SK-N-SH (cell line): ENCODE results near the gene DYNLT3. TPM values are rescaled to one million over a fixed set of nuclear protein-coding genes. Genes with fewer than 3 reads are reported as not detected.

Source experiments
- CTCF ChIA-PET: fragments of 300-600, 350-600 bp; formaldehyde crosslinking; extraction: SDS; loops from one replicate; lab custom pipeline; 2021; lab: Yijun Ruan, JAX
- POLR2A ChIA-PET: fragments of 350-600 bp; sonication (Branson Sonifier 250); formaldehyde crosslinking; extraction: SDS; loops from one replicate; lab custom pipeline; 2020; ENCODE audit warnings: antibody characterized with exemption, inconsistent platforms; lab: Yijun Ruan, JAX
- DNase-seq: peaks from one replicate; pipeline ENCODE4 v3.0.0; 2012
- H2AFZ ChIP-seq: fragments of 200-600 bp; sonication (generic); 2 replicates; pipeline ENCODE4 v1.8.1; 2016; ENCODE audit warnings: antibody characterized with exemption, mild to moderate bottlenecking, low read depth
- H3F3A ChIP-seq: fragments of 200-600 bp; sonication (generic); replicated peaks from 2 replicates; pipeline ENCODE3; 2016; ENCODE audit warnings: antibody characterized with exemption, mild to moderate bottlenecking; ENCODE audit not compliant: insufficient read depth
- H3K27ac ChIP-seq, 2 experiments: fragments of 200-500 bp in 1 of 2; fragments of 200-600 bp in 1 of 2; sonication (Bioruptor generic) in 1 of 2; sonication (generic), shearing (Covaris generic) in 1 of 2; 2 replicates each; pipeline versions ENCODE4 v1.5.1 to v1.6.1; 2014 to 2016; ENCODE audit warnings: low read depth in 2 of 2, inconsistent platforms in 1 of 2, low read length in 1 of 2, mild to moderate bottlenecking in 1 of 2, mixed read lengths in 1 of 2
- H3K27me3 ChIP-seq: fragments of 200-600 bp; sonication (generic), shearing (Covaris generic); 2 replicates; pipeline ENCODE4 v1.6.1; 2016; ENCODE audit warnings: mixed run types; ENCODE audit not compliant: insufficient read depth
- H3K36me3 ChIP-seq, 2 experiments: fragments of 200-500 bp in 1 of 2; fragments of 200-600 bp in 1 of 2; sonication (Bioruptor generic) in 1 of 2; sonication (generic) in 1 of 2; replicated peaks in 1 of 2; 2 replicates each; pipeline versions ENCODE3 to v1.5.1; 2014 to 2016; ENCODE audit warnings: low read length in 1 of 2, mild to moderate bottlenecking in 1 of 2; ENCODE audit not compliant: insufficient read depth in 2 of 2, control insufficient read depth in 1 of 2
- H3K4me1 ChIP-seq, 2 experiments: fragments of 200-500 bp in 1 of 2; fragments of 200-600 bp in 1 of 2; sonication (Bioruptor generic) in 1 of 2; sonication (generic), shearing (Covaris generic) in 1 of 2; 2 replicates each; pipeline versions ENCODE4 v1.5.1 to v1.6.1; 2014 to 2016; ENCODE audit warnings: low read depth in 1 of 2, low read length in 1 of 2, mixed run types in 1 of 2; ENCODE audit not compliant: insufficient read depth in 2 of 2, control insufficient read depth in 1 of 2
- H3K4me2 ChIP-seq: fragments of 200-600 bp; sonication (generic), shearing (Covaris generic); 2 replicates; pipeline ENCODE4 v1.6.1; 2017; ENCODE audit warnings: mixed run types
- H3K4me3 ChIP-seq, 2 experiments: fragments of 200-500 bp in 1 of 2; fragments of 200-600 bp in 1 of 2; sonication (Bioruptor generic) in 1 of 2; sonication (generic), shearing (Covaris generic) in 1 of 2; 2 replicates each; pipeline versions ENCODE4 v1.5.1 to v1.8.1; 2014 to 2016; ENCODE audit warnings: low read depth in 2 of 2, inconsistent platforms in 1 of 2, low read length in 1 of 2, mild to moderate bottlenecking in 1 of 2, mixed read lengths in 1 of 2, moderate library complexity in 1 of 2
- H3K79me2 ChIP-seq: fragments of 200-600 bp; sonication (generic); 2 replicates; pipeline ENCODE4 v1.8.1; 2017; ENCODE audit warnings: mild to moderate bottlenecking; ENCODE audit not compliant: insufficient read depth
- H3K9ac ChIP-seq: fragments of 200-600 bp; sonication (generic); 2 replicates; pipeline ENCODE4 v1.6.1; 2017; ENCODE audit warnings: mixed run types
- H3K9me2 ChIP-seq: fragments of 200-600 bp; sonication (generic); 2 replicates; pipeline ENCODE4 v1.6.1; 2017; ENCODE audit warnings: mixed run types
- H3K9me3 ChIP-seq: fragments of 200-600 bp; sonication (generic); 2 replicates; pipeline ENCODE4 v1.6.1; 2017; ENCODE audit warnings: mixed run types, mild to moderate bottlenecking, moderate library complexity
- H4K20me1 ChIP-seq: fragments of 200-600 bp; sonication (generic); 2 replicates; pipeline ENCODE4 v1.6.1; 2017; ENCODE audit warnings: mild to moderate bottlenecking, mixed run types; ENCODE audit not compliant: insufficient read depth
- CHD2 ChIP-seq: fragments of 150-350 bp; IDR thresholded peaks from 2 replicates; pipeline ENCODE4 v1.6.1; 2018; ENCODE audit warnings: low read length; ENCODE audit not compliant: partially characterized antibody
- EP300 ChIP-seq, 2 experiments: IDR thresholded peaks; 2 replicates each; pipeline versions ENCODE4 v1.4.0 to v1.6.1; 2012; ENCODE audit warnings: borderline replicate concordance in 1 of 2, low read depth in 1 of 2, low read length in 1 of 2
- EZH2phosphoT487 ChIP-seq: fragments of 200-600 bp; sonication (generic); IDR thresholded peaks from 2 replicates; pipeline ENCODE4 v1.6.1; 2017; ENCODE audit warnings: low read depth, mixed run types, mild to moderate bottlenecking, antibody characterized with exemption, moderate library complexity, borderline replicate concordance
- FOSL2 ChIP-seq: IDR thresholded peaks from 2 replicates; pipeline ENCODE4 v1.4.0; 2012; ENCODE audit warnings: low read depth, mild to moderate bottlenecking, moderate library complexity, borderline replicate concordance
- FOXM1 ChIP-seq: IDR thresholded peaks from 2 replicates; pipeline ENCODE4 v1.4.0; 2012; ENCODE audit warnings: low read depth, mild to moderate bottlenecking
- MEF2A ChIP-seq: IDR thresholded peaks from 2 replicates; pipeline ENCODE4 v1.4.0; 2012; ENCODE audit warnings: low read depth, borderline replicate concordance
- RAD21 ChIP-seq: IDR thresholded peaks from 2 replicates; pipeline ENCODE4 v1.6.1; 2012; ENCODE audit warnings: mild to moderate bottlenecking, low read length
- TEAD4 ChIP-seq: IDR thresholded peaks from 2 replicates; pipeline ENCODE4 v1.4.0; 2012; ENCODE audit warnings: mild to moderate bottlenecking, borderline replicate concordance; ENCODE audit not compliant: insufficient read depth
- USF2 ChIP-seq: fragments of 150-350 bp; IDR thresholded peaks from 2 replicates; pipeline ENCODE4 v1.6.1; 2017; ENCODE audit warnings: antibody characterized with exemption, low read length, low read depth, borderline replicate concordance
- YY1 ChIP-seq: IDR thresholded peaks from 2 replicates; pipeline ENCODE4 v1.4.0; 2012; ENCODE audit warnings: low read depth, mild to moderate bottlenecking
- ZBTB33 ChIP-seq: IDR thresholded peaks from 2 replicates; pipeline ENCODE4 v1.4.0; 2012; ENCODE audit warnings: low read depth, borderline replicate concordance
- WGBS: methylation state at CpG from one replicate; pipeline ENCODE4 v1.1.6; 2017; ENCODE audit warnings: low lambda C conversion rate; 5-methylcytosine and 5-hydroxymethylcytosine counted together
- polyA plus RNA-seq, 3 experiments: library from polyadenylated mRNA; depleted of rRNA; stranded (reverse); fragments of >200 nt; gene quantifications; 2 replicates each; pipeline ENCODE4 v1.2.3, GENCODE V29; 2012

The DYNLT3 gene
- polyA plus RNA-seq, 1 of the 3 experiments (the other 2 are of a cell fraction): 7.3 TPM

GRCh38 chrX:37883196-37883595 is 35.8 kb upstream of the DYNLT3 start:
- H3K79me2 ChIP-seq: no peaks in the 10 kb centered on the region
- H3K9me2 ChIP-seq: no peaks in the 10 kb centered on the region
- TF ChIP-seq MEF2A (no peak), EP300 (IDR thresholded peaks at IDR 0.05; ENCODE audit: borderline replicate concordance in 1 of 2, low read depth in 1 of 2, low read length in 1 of 2) (no peak)
- H2AFZ ChIP-seq: no peak overlapping the region
- no peak overlapping the region for H3K27ac ChIP-seq
- CTCF ChIA-PET: no interaction called here
- H3K27me3 ChIP-seq: no peaks in the 10 kb centered on the region; the same call in 1 of the 2 replicates
- no peaks in the 10 kb centered on the region for H3K36me3 ChIP-seq
- H3K9me3 ChIP-seq: no peaks in the 10 kb centered on the region
- H3K4me3 ChIP-seq: no peak overlapping the region
- no peaks in the 10 kb centered on the region for H4K20me1 ChIP-seq
- H3K9ac ChIP-seq: no peak overlapping the region
- DNase-seq: no peak
- no peaks in the 10 kb centered on the region for H3F3A ChIP-seq
- H3K4me1 ChIP-seq: no peaks in the 10 kb centered on the region
- no peak overlapping the region for H3K4me2 ChIP-seq
- 19% methylated on average over 2 of the region's 2 CpGs for WGBS
- POLR2A ChIA-PET: no interaction called here

GRCh38 chrX:37879692-37880091 is 32.3 kb upstream of the DYNLT3 start:
- DNase-seq: no peak
- H3K4me3 ChIP-seq: no peak overlapping the region
- no peak overlapping the region for H3K27ac ChIP-seq
- H3K9me2 ChIP-seq: no peaks in the 10 kb centered on the region
- 14% methylated on average over 1 of the region's 1 CpG for WGBS
- H3K9ac ChIP-seq: no peak overlapping the region
- TF ChIP-seq CHD2: no peak
- TF ChIP-seq TEAD4: no peak
- TF ChIP-seq FOXM1: no peak
- no peak for TF ChIP-seq RAD21
- TF ChIP-seq FOSL2: no peak
- no peak for TF ChIP-seq ZBTB33
- no peak for TF ChIP-seq EZH2phosphoT487
- TF ChIP-seq MEF2A: no peak
- TF ChIP-seq YY1: no peak
- TF ChIP-seq USF2: no peak
- no peaks in the 10 kb centered on the region for H3F3A ChIP-seq
- H3K27me3 ChIP-seq: no peaks in the 10 kb centered on the region
- no peak overlapping the region for H3K4me2 ChIP-seq
- H3K9me3 ChIP-seq: no peaks in the 10 kb centered on the region
- ChIA-PET CTCF (no interaction called here), POLR2A (no interaction called here)
- H4K20me1 ChIP-seq: no peaks in the 10 kb centered on the region
- no peaks in the 10 kb centered on the region for H3K36me3 ChIP-seq
- no peak overlapping the region for H2AFZ ChIP-seq
- no peaks in the 10 kb centered on the region for H3K79me2 ChIP-seq
- no peaks in the 10 kb centered on the region for H3K4me1 ChIP-seq
